GM12874 (cell line): Measurements from ENCODE around the gene SCP2D1.

Experiments used
- CTCF ChIP-seq: IDR thresholded peaks from 2 replicates; pipeline ENCODE4 v1.5.1; 2011; ENCODE audit warnings: low read depth, mild to moderate bottlenecking, control low read depth, low read length, moderate library complexity; ENCODE audit not compliant: insufficient read depth

The SCP2D1 gene

GRCh38 chr20:18813483-18813882 lies at the start of gene SCP2D1:
SCP2D1 (plus strand) TSS chr20:18813783; CDS start chr20:18813816, 33 bp downstream.
- TF ChIP-seq CTCF: no peak

- no peak for TF ChIP-seq CTCF
Measured at GRCh38 chr20:18767676-18768075, 45.9 kb upstream of the SCP2D1 start.

GRCh38 chr20:18773566-18773965 lies 40.0 kb upstream of the SCP2D1 start:
- TF ChIP-seq CTCF: no peak

- TF ChIP-seq CTCF: no peak
Measured at GRCh38 chr20:18774207-18774606, 39.4 kb upstream of the SCP2D1 start.

- TF ChIP-seq CTCF: no peak
Measured at GRCh38 chr20:18775633-18776032, 38.0 kb upstream of the SCP2D1 start.

GRCh38 chr20:18778690-18779392 lies 34.7 kb upstream of the SCP2D1 start:
- no peak for TF ChIP-seq CTCF

- TF ChIP-seq CTCF: no peak
Measured at GRCh38 chr20:18780385-18781130, 33.0 kb upstream of the SCP2D1 start.
